CD4-positive, alpha-beta T cell treated with Interleukin-15 for 1 hour (primary cell): ENCODE data around the gene SMIM38.
"Not testable (repeated sequence)": the region's sequence is repeated elsewhere in the genome, so short reads cannot be mapped to it uniquely, and the experiment has no call there.

Experiments
- DNase-seq: peaks from one replicate; pipeline ENCODE4 v3.0.0-alpha.2; 2020

The SMIM38 gene

GRCh38 chr11:69122630-69123431 lies 32.9 kb upstream of the SMIM38 start:
- DNase-seq: peak; percentile 45

DNA sequence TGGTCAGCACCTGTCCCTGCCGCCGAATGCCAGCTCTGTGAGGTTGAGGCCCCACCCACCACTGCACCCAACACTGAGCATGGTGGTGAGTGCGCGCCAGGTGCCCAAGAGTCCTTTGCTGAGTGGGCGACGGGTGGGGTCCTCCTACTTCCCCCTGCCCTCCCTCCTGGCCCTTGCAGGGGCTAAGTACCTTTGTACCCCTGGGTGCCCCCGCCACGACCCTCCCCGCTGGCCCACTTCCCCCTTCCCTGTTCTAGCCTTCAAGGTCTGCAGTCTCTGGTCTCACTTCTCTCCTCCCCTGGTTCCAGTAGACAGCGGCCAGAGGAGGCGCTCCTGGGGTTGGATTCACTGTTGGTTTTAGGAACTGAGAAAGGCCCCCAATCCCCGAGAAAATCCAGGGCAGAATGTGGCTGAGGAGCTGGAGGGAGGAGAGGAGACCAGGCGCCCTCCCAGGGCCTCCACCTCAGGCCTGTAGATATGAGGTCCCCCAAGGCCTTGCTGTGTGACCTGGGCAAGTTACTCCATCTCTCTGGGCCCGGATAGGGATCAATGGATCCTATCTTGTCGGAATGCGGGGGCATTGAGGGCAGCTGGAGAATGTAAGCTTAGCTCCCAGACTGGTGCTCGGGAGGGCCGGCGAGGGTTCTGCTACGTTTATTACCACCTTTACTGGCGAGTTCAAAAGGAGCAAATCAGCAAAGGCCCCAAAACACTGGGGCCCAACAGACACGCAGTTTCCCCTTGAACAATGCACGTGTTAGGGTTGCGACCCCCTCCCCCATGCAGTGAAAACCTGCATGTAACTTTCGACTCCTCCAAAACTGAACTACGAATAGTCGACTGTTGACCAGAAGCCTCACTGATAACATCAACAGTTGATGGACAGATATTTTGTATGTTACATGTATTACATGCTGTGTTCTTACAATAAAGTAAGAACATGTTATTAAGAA lies 31.9 kb upstream of the SMIM38 start:
- DNase-seq: no peak

GRCh38 chr11:69125861-69126260 lies 29.9 kb upstream of the SMIM38 start:
- no peak for DNase-seq

DNA sequence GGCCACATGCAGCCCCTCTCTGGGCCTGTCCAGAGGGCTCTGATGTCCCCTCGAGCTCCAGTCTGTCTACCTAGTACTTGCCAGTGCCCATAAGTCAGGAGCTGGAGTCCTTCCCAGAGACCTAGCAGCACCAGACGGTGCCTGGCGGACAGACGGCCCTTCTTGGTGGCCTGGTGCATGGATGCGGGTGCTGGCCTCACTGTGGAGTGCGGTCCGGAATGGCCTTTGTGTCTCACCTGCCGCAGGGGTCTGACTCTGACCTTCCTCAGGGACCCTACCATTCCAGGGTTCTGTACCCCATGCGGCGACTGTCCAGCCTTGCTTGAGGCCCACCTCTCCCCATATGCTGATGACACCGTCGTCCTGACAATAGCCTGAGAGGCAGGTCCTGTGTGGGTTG lies 29.4 kb upstream of the SMIM38 start:
- DNase-seq: no peak

DNA sequence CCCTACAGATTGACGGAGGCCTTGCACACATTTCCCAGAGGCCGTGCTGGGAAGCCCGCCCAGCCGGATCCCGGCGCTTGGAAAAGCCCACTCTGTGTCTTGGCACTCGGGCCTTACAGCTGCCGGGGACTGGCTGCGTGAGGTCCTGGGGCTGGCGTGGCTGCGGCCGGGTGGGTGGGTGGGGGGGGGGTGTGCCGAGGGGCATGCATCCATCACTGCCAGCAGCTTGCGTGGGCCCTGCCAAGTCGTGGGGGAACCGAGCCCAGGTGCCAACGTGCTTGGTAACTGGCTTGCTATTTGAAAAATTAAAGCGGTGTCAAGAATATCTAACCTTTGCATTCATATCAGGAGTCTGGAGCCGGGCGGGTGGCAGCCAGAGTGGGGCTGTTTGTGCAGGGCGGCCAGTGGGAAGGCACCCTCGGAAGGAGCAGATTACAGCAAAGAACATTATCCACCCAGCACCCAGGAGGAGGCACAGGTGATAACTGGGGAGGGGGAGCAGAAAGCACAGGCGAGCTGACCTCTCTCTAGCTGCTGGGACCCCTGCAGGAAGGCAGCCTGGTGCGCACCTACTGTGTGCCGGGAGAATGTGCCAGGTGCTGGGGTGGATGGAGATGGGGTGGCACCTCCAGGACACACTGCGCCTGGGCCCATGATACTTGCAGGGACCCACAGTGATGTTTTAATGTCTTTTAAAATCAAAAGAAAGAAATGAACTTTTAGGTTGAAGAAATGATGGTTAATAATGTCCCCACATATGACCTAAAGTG lies 28.5 kb upstream of the SMIM38 start:
- no peak for DNase-seq

- no peak for DNase-seq
Observed at GRCh38 chr11:69127884-69128283, 27.9 kb upstream of the SMIM38 start.

DNA sequence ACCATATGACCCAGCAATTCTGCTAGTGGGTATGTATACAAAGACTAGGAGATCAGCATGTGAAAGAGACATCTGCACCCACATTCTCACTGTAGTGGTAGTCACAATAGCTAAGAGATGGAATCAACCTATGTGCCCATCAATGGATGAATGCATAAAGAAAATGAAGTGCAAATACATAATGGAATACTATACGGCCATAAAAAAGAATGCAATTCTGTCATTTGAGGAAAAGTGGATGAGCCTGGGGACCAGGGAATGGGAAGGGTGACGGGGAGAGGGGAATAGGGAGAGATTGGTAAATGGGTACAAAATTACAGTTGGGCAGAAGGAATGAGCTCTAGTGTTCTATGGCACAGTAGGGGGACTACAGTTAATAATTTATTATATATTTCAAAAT lies 26.7 kb upstream of the SMIM38 start:
- DNase-seq: no peak

GRCh38 chr11:69129647-69130046 lies 26.1 kb upstream of the SMIM38 start:
- DNase-seq: no peak

GRCh38 chr11:69130654-69131053 lies 25.1 kb upstream of the SMIM38 start:
- DNase-seq: no peak

DNA sequence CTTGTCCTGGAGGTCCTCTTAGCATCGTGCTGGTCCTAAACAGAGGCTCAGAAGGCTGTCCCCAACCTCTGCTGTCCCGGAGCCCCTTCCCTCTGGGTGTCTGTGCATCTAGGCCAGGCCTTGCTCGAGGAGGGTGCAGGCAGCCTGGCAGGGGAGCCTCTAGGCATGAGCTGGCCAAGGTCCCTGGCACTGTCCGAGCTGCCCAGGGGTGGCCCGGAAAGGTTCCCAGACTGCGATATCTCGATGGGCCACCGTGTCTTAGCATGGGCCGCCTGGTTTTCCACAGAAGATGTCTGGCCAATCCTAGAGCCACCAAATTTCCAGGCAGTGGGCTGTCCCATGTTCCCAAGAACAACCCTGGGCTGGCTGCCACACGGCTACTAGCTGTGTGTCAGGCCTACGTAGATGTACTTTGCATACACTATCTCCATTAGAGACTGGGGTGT lies 24.6 kb upstream of the SMIM38 start:
- DNase-seq: no peak

- DNase-seq: no peak
Observed at GRCh38 chr11:69131644-69132300, 24.0 kb upstream of the SMIM38 start.

- no peak for DNase-seq
Observed at GRCh38 chr11:69132301-69132670, 23.4 kb upstream of the SMIM38 start.

DNA sequence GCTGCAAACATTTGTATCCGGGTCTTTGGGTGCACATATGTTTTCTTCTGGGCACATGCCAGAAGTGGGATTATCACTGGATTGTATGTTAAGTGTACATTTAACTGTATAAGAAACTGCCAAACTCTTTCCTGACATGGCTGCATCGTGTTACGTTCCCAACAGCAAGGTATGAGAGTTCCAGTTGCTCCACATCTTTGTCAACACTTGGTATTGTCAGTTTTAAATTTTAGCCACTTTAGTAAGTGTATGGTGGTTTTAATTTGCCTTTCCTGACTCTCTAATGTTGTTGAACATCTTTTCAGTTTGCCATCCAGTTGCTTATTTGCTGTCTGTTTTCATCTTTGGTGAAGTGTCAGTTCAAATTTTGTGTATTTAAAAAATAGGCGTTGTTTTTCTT lies 22.5 kb upstream of the SMIM38 start:
- DNase-seq: no peak

GRCh38 chr11:69134182-69134581 lies 21.6 kb upstream of the SMIM38 start:
- DNase-seq: not testable (repeated sequence)

GRCh38 chr11:69134957-69135356 lies 20.8 kb upstream of the SMIM38 start:
- no peak for DNase-seq

GRCh38 chr11:69135420-69136363 lies 20.0 kb upstream of the SMIM38 start:
- no peak for DNase-seq

DNA sequence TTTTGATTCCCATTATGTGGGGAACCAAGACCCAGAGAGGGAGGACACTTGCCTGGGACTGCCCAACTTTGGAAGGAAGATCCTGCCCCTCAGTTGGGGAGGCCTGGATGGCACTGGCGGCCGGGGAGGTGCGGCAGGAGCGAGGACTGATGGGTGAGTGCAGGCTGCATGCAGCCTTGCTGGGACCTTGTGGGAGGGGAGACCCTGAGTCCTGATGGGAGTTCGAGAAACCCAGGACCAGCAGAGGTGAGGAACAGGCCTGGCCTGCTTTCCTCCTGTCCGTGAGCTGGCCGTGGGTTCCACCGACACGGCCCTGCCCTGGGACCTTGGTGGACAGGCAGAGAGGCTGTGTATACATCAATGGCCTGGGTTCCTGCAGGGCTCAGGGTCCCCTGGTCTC lies 19.3 kb upstream of the SMIM38 start:
- DNase-seq: no peak

DNA sequence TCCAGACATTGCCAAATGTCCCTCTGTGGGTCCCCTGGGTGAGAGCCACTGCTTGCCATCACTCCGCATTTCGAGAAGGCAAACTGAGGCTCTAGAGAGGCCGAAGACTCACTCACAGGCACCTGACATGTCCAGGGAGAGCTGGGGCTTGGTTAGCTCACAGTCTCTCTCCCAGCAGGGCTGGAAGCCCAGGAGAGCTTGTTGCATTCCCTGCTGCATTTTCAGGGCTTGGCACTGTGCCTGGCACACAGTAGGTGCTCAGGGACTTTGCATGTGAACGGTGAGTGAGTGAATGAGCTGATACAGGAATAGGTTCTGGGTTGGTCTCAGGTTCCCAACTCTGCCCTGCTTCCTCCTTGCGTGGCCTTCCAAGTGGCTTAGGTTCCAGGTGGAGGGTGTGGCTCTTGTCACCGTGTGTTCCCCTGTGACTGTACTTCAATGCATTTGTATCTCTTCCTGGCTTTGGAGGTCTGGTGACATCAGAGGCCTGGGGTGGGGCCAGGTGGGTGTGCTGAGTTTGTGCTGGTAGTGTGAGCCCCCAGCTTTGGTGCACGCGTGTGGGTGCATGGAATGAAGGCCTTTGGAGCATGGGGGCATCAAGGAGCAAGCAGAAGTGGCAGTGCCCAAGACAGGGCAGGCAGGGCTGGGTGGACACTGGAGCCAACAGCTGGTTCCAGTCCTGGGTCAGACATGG lies 18.4 kb upstream of the SMIM38 start:
- no peak for DNase-seq

DNA sequence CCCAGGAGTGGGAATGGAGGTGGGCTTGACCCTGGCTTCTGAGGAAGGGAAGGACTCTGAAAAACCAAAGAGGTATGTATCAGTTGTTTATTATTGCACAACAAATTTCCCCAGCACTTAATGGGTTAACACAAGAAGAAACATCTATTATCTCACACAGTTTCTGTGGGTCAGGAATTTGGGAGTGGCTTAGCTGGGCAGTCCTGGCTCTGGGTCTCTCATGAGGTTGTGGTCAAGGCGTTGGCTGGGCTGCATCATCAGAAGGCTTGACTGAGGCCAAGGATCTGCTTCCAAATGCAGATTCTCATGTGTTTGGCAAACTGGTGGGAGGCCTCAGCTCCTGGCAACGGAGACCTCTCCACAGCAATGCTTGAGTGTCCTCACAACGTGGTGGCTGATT lies 17.5 kb upstream of the SMIM38 start:
- no peak for DNase-seq

- DNase-seq: not testable (repeated sequence)
Observed at GRCh38 chr11:69140161-69140560, 15.6 kb upstream of the SMIM38 start.

DNA sequence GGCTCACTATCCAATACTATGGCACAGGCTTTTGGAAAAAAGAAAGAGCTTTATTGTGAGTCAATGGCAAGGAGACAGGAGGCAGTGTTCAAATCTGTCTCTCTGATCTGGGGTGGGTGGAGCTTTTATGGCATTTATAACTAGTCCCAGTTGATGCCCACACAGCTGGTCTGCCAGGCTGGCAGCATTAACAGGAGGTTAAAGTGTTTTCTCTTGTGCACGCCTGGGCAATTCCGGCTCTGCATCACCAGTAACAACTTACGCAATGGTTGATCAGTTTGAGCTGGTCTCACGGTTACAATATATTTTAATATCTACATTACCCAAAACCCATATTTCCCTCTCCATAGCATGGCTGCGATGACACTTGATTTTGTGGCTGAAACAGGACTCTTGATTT lies 15.1 kb upstream of the SMIM38 start:
- DNase-seq: no peak
